H1 (cell line): Measurements from ENCODE around the gene DDX56. TPM values are rescaled to one million over a fixed set of nuclear protein-coding genes. Genes with fewer than 3 reads are reported as not detected.

Experiments used
- CTCF ChIA-PET: fragments of 300-600 bp; sonication (Branson Sonifier 250); formaldehyde crosslinking; loops from one replicate; lab custom pipeline; 2021; ENCODE audit not compliant: partially characterized antibody; lab: Charles Lee
- POLR2A ChIA-PET: fragments of 300-600 bp; sonication (Branson Sonifier 250); formaldehyde crosslinking; loops from one replicate; lab custom pipeline; 2021; ENCODE audit warnings: inconsistent platforms; ENCODE audit not compliant: partially characterized antibody; lab: Charles Lee
- DNase-seq, 2 experiments: peaks; one replicate each; pipeline versions ENCODE4 v3.0.0 to v3.0.0-alpha.2; 2010 to 2022; ENCODE audit warnings: low spot score in 2 of 2, low read depth in 1 of 2, mixed read lengths in 1 of 2
- FAIRE-seq: peaks from 2 replicates; lab custom pipeline; 2011; peaks lifted over from hg19 to GRCh38; lab: Jason Lieb, UNC
- H2AFZ ChIP-seq: 2 replicates; pipeline ENCODE4 v1.8.1; 2012; ENCODE audit warnings: low read length, inconsistent platforms
- H2AK5ac ChIP-seq: 2 replicates; pipeline ENCODE4 v1.6.1; 2013; ENCODE audit warnings: low read depth, low read length
- H2BK120ac ChIP-seq: replicated peaks from 2 replicates; pipeline ENCODE3; 2013; ENCODE audit warnings: low read depth, low read length, inconsistent platforms
- H2BK12ac ChIP-seq: 2 replicates; pipeline ENCODE4 v1.6.1; 2013; ENCODE audit warnings: low read depth, low read length
- H2BK15ac ChIP-seq: 2 replicates; pipeline ENCODE4 v1.6.1; 2013; ENCODE audit warnings: low read length
- H2BK20ac ChIP-seq: 2 replicates; pipeline ENCODE4 v1.6.1; 2013; ENCODE audit warnings: low read length
- H2BK5ac ChIP-seq: 2 replicates; pipeline ENCODE4 v1.6.1; 2013; ENCODE audit warnings: low read depth, low read length
- H3K14ac ChIP-seq: 2 replicates; pipeline ENCODE4 v1.6.1; 2013; ENCODE audit warnings: inconsistent platforms; ENCODE audit not compliant: insufficient read length
- H3K18ac ChIP-seq: 2 replicates; pipeline ENCODE4 v1.6.1; 2013; ENCODE audit warnings: low read length; ENCODE audit errors: extremely low read depth
- H3K23ac ChIP-seq: 2 replicates; pipeline ENCODE4 v1.6.1; 2013; ENCODE audit warnings: inconsistent platforms; ENCODE audit not compliant: insufficient read length
- H3K23me2 ChIP-seq: 2 replicates; pipeline ENCODE4 v1.6.1; 2013; ENCODE audit warnings: low read depth, low read length
- H3K27ac ChIP-seq: 2 replicates; pipeline ENCODE4 v1.6.1; 2011; ENCODE audit warnings: low read depth, low read length, inconsistent platforms
- H3K27me3 ChIP-seq, 4 experiments: replicated peaks in 1 of 4; 1 replicate in 1 of 4; 2 replicates in 3 of 4; pipeline versions ENCODE4 v1.6.1 to v1.8.1; 2011 to 2013; ENCODE audit warnings: low read length in 3 of 4, mild to moderate bottlenecking in 3 of 4, inconsistent platforms in 2 of 4, mixed read lengths in 2 of 4, moderate library complexity in 1 of 4; ENCODE audit not compliant: control insufficient read depth in 3 of 4, insufficient read depth in 3 of 4; ENCODE audit errors: extremely low read depth in 1 of 4
- H3K36me3 ChIP-seq, 4 experiments: 2 replicates each; pipeline versions ENCODE4 v1.6.1 to v1.8.1; 2011 to 2013; ENCODE audit warnings: mild to moderate bottlenecking in 4 of 4, low read length in 3 of 4, moderate library complexity in 2 of 4, control low read depth in 1 of 4, inconsistent platforms in 1 of 4; ENCODE audit not compliant: insufficient read depth in 4 of 4, control insufficient read depth in 2 of 4
- H3K4ac ChIP-seq: replicated peaks from 2 replicates; pipeline ENCODE3; 2013; ENCODE audit warnings: low read length, low read depth, mixed read lengths, inconsistent platforms; ENCODE audit not compliant: insufficient read length
- H3K4me1 ChIP-seq, 4 experiments: replicated peaks in 1 of 4; 1 replicate in 1 of 4; 2 replicates in 3 of 4; pipeline versions ENCODE4 v1.6.1 to v1.8.1; 2011 to 2013; ENCODE audit warnings: low read length in 3 of 4, inconsistent platforms in 2 of 4, mixed read lengths in 1 of 4; ENCODE audit not compliant: insufficient read depth in 4 of 4, control insufficient read depth in 3 of 4
- H3K4me2 ChIP-seq, 2 experiments: 2 replicates each; pipeline versions ENCODE4 v1.6.1 to v1.8.1; 2011 to 2013; ENCODE audit warnings: low read depth in 2 of 2, low read length in 2 of 2, control low read depth in 1 of 2, inconsistent platforms in 1 of 2, mild to moderate bottlenecking in 1 of 2; ENCODE audit not compliant: insufficient read depth in 1 of 2
- H3K4me3 ChIP-seq, 4 experiments: fragments of 200-600, 300-600 bp in 1 of 4; sonication (generic), shearing (Covaris generic), sonication (Bioruptor Twin) in 1 of 4; 2 replicates each; pipeline versions ENCODE4 v1.5.1 to v1.8.1; 2011 to 2016; ENCODE audit warnings: low read length in 4 of 4, low read depth in 3 of 4, control low read depth in 2 of 4, inconsistent platforms in 2 of 4, mild to moderate bottlenecking in 2 of 4, mixed read lengths in 1 of 4, moderate library complexity in 1 of 4; ENCODE audit not compliant: insufficient read depth in 2 of 4; ENCODE audit errors: extremely low read depth in 1 of 4
- H3K56ac ChIP-seq: replicated peaks from 2 replicates; pipeline ENCODE3; 2013; ENCODE audit warnings: low read depth, mild to moderate bottlenecking, mixed read lengths, low read length, inconsistent platforms; ENCODE audit not compliant: insufficient read length
- H3K79me1 ChIP-seq: 2 replicates; pipeline ENCODE4 v1.6.1; 2013; ENCODE audit warnings: low read depth, low read length, control low read depth
- H3K79me2 ChIP-seq, 2 experiments: 2 replicates each; pipeline versions ENCODE4 v1.6.1 to v1.8.1; 2012 to 2013; ENCODE audit warnings: low read length in 2 of 2, mild to moderate bottlenecking in 2 of 2, inconsistent platforms in 1 of 2; ENCODE audit not compliant: insufficient read depth in 2 of 2, control insufficient read depth in 1 of 2
- H3K9ac ChIP-seq, 4 experiments: replicated peaks in 1 of 4; 1 replicate in 1 of 4; 2 replicates in 3 of 4; pipeline versions ENCODE4 v1.6.1 to v1.8.1; 2011 to 2013; ENCODE audit warnings: low read depth in 3 of 4, low read length in 3 of 4, control low read depth in 2 of 4, mild to moderate bottlenecking in 2 of 4, moderate library complexity in 2 of 4, inconsistent platforms in 1 of 4; ENCODE audit errors: extremely low read depth in 1 of 4
- H3K9me3 ChIP-seq, 2 experiments: 2 replicates each; pipeline versions ENCODE4 v1.6.1 to v1.8.1; 2012 to 2013; ENCODE audit warnings: mild to moderate bottlenecking in 2 of 2, moderate library complexity in 2 of 2, control low read depth in 1 of 2, inconsistent platforms in 1 of 2, low read depth in 1 of 2, low read length in 1 of 2, mixed read lengths in 1 of 2; ENCODE audit not compliant: insufficient read depth in 2 of 2
- H4K20me1 ChIP-seq, 2 experiments: replicated peaks in 1 of 2; 2 replicates each; pipeline versions ENCODE3 to v1.8.1; 2011 to 2013; ENCODE audit warnings: inconsistent platforms in 2 of 2, low read length in 2 of 2, mild to moderate bottlenecking in 1 of 2; ENCODE audit not compliant: insufficient read depth in 2 of 2, control insufficient read depth in 1 of 2
- H4K5ac ChIP-seq: 2 replicates; pipeline ENCODE4 v1.6.1; 2013; ENCODE audit warnings: low read length, low read depth, mixed read lengths, inconsistent platforms; ENCODE audit not compliant: insufficient read length
- H4K8ac ChIP-seq: 2 replicates; pipeline ENCODE4 v1.8.0; 2013; ENCODE audit warnings: mild to moderate bottlenecking, moderate library complexity, low read length, inconsistent platforms; ENCODE audit not compliant: insufficient read depth; ENCODE audit errors: extremely low read depth
- H4K91ac ChIP-seq: replicated peaks from 2 replicates; pipeline ENCODE3; 2013; ENCODE audit warnings: low read length, mixed read lengths, inconsistent platforms; ENCODE audit not compliant: insufficient read length
- BCL11A ChIP-seq, 2 experiments: IDR thresholded peaks; one replicate each; pipeline ENCODE4 v1.6.1; 2011; ENCODE audit warnings: low read depth in 2 of 2, low read length in 2 of 2, mild to moderate bottlenecking in 2 of 2
- CEBPB ChIP-seq: IDR thresholded peaks from 2 replicates; pipeline ENCODE4 v1.6.1; 2012; ENCODE audit warnings: low read depth, low read length
- CHD1 ChIP-seq: IDR thresholded peaks from 2 replicates; pipeline ENCODE4 v1.6.1; 2012; ENCODE audit warnings: low read depth, low read length, improper control_type of control experiment
- EP300 ChIP-seq, 2 experiments: IDR thresholded peaks; 1 replicate in 1 of 2; 2 replicates in 1 of 2; pipeline ENCODE4 v1.6.1; 2011 to 2012; ENCODE audit warnings: low read depth in 2 of 2, low read length in 2 of 2, mild to moderate bottlenecking in 2 of 2, borderline replicate concordance in 1 of 2, inconsistent platforms in 1 of 2, moderate library complexity in 1 of 2
- KDM5A ChIP-seq: fragments of 200-600 bp; IDR thresholded peaks from 2 replicates; pipeline ENCODE4 v1.7.1; 2012; ENCODE audit warnings: mild to moderate bottlenecking, low read length, inconsistent platforms, mixed read lengths
- POLR2AphosphoS5 ChIP-seq: IDR thresholded peaks from 2 replicates; pipeline ENCODE4 v1.6.1; 2011; ENCODE audit warnings: low read depth, low read length
- POU5F1 ChIP-seq: IDR thresholded peaks from 2 replicates; pipeline ENCODE4 v1.6.1; 2011; ENCODE audit warnings: low read depth, mild to moderate bottlenecking, low read length, moderate library complexity
- RNF2 ChIP-seq: fragments of 200-900, 300-1000 bp; sonication (generic); IDR thresholded peaks from 2 replicates; pipeline ENCODE4 v1.7.1; 2016; ENCODE audit warnings: borderline replicate concordance, low read depth, mild to moderate bottlenecking, antibody characterized with exemption, low read length; ENCODE audit not compliant: poor library complexity, severe bottlenecking; ENCODE audit errors: missing control alignments
- SAP30 ChIP-seq: fragments of 300-600 bp; sonication (generic); IDR thresholded peaks from 2 replicates; pipeline ENCODE4 v1.7.1; 2012; ENCODE audit warnings: low read length, moderate library complexity, mild to moderate bottlenecking, inconsistent platforms; ENCODE audit not compliant: insufficient read depth, insufficient replicate concordance
- SIN3A ChIP-seq, 2 experiments: IDR thresholded peaks in 1 of 2; conservative IDR thresholded peaks in 1 of 2; 2 replicates each; pipeline ENCODE4 v1.6.1; 2011 to 2012; ENCODE audit warnings: low read length in 2 of 2, improper control_type of control experiment in 1 of 2, low read depth in 1 of 2, mild to moderate bottlenecking in 1 of 2
- SIRT6 ChIP-seq: IDR thresholded peaks from one replicate; pipeline ENCODE4 v1.7.1; 2012; ENCODE audit warnings: low read length, inconsistent platforms
- SP4 ChIP-seq: IDR thresholded peaks from 2 replicates; pipeline ENCODE4 v1.6.1; 2012; ENCODE audit warnings: low read length, inconsistent platforms
- SRF ChIP-seq: IDR thresholded peaks from 2 replicates; pipeline ENCODE4 v1.6.1; 2011; ENCODE audit warnings: mild to moderate bottlenecking, low read depth, low read length, moderate library complexity
- TCF12 ChIP-seq: IDR thresholded peaks from 2 replicates; pipeline ENCODE4 v1.6.1; 2011; ENCODE audit warnings: low read depth, mild to moderate bottlenecking, low read length
- WGBS, 2 experiments: shearing (Covaris generic) in 1 of 2; methylation state at CpG; one replicate each; pipeline versions ENCODE4 v1.1.6 to v1.1.7; 2013 to 2015; ENCODE audit warnings: low lambda C conversion rate in 2 of 2, mixed read lengths in 2 of 2, inconsistent platforms in 1 of 2, low coverage in 1 of 2, missing lambda C conversion rate in 1 of 2; ENCODE audit not compliant: insufficient replicate concordance in 2 of 2, insufficient coverage in 1 of 2, insufficient read length in 1 of 2; ENCODE audit errors: extremely low coverage in 1 of 2, missing lambda C conversion rate in 1 of 2; 5-methylcytosine and 5-hydroxymethylcytosine counted together
- polyA plus RNA-seq, 7 experiments: library from polyadenylated mRNA; depleted of rRNA in 3 of 7; stranded (reverse) in 5 of 7; unstranded in 2 of 7; fragments of >200 nt in 5 of 7; fragments of 200-250 nt in 2 of 7; gene quantifications; 1 replicate in 5 of 7; 2 replicates in 1 of 7; 4 replicates in 1 of 7; pipeline versions ENCODE4 v1.2.1 to v1.2.3, GENCODE V29; 2011 to 2013; ENCODE audit warnings: missing spikeins in 2 of 7, mixed read lengths in 2 of 7
- total RNA-seq: library from RNA; stranded (reverse); fragmentation: NEBNext Ultra II Directional; extraction: Animal tissue kit (Norgen Biotek cat#: 25700); gene quantifications from 2 replicates; pipeline ENCODE4 v1.2.1, GENCODE V29; 2021

Gene DDX56
- total and polyA plus RNA-seq, 2 of the 8 experiments (the other 6 are each of a cell fraction or from before 2014, with no cell fraction given) = 56.9 to 81.6 TPM

GRCh38 chr7:44559485-44559884 is 14.2 kb downstream of the DDX56 start:
- H3K4ac ChIP-seq = no peak overlapping the region
- no peak overlapping the region for H2AK5ac ChIP-seq
- H3K4me3 ChIP-seq = no peak overlapping the region
- no peak overlapping the region for H3K56ac ChIP-seq
- H3K27me3 ChIP-seq = no peaks in the 10 kb centered on the region; a peak in 1 of 7 replicates
- no peaks in the 10 kb centered on the region; a peak in 1 of 7 replicates for H3K4me1 ChIP-seq
- H3K18ac ChIP-seq = no peak overlapping the region
- H3K14ac ChIP-seq = no peak overlapping the region
- H3K27ac ChIP-seq = no peak overlapping the region
- ChIA-PET POLR2A (interaction anchor here (0.6 to 8.3 kb wide), 6 partner anchors 12 to 428 kb away, joined by 3 to 89 read pairs (median 5); partner anchors contain the start of genes DDX56 and NUDCD3), CTCF (interaction anchor here (0.6 to 10.2 kb wide), 3 partner anchors 21 to 835 kb away, joined by 3 to 98 read pairs (median 3); partner anchors contain the start of gene NPC1L1)
- 89% methylated on average over 4 of the region's 4 CpGs; no CpG with 5 or more reads in 1 of the 2 experiments for WGBS, 2 experiments
- H3K23me2 ChIP-seq = no peaks in the 10 kb centered on the region
- no peak overlapping the region for H3K9ac ChIP-seq
- no peak overlapping the region for H2BK12ac ChIP-seq
- peaks cover 0 to 3% of the 10 kb centered on the region in 2 experiments for H4K20me1 ChIP-seq
- no peak for FAIRE-seq
- no peak overlapping the region for H2BK120ac ChIP-seq
- H2AFZ ChIP-seq = no peak overlapping the region
- no peak overlapping the region for H3K23ac ChIP-seq
- no peak overlapping the region for H4K91ac ChIP-seq
- H4K5ac ChIP-seq = no peak overlapping the region
- H3K79me1 ChIP-seq = no peaks in the 10 kb centered on the region
- H2BK5ac ChIP-seq = no peak overlapping the region
- DNase-seq = no peak
- no peak overlapping the region for H2BK20ac ChIP-seq
- no peaks in the 10 kb centered on the region for H3K79me2 ChIP-seq
- peaks cover 0 to 6% (median 2%) of the 10 kb centered on the region in 4 experiments; a peak in 5 of 8 replicates for H3K36me3 ChIP-seq
- TF ChIP-seq CEBPB (no peak), SRF (no peak), CHD1 (no peak), RNF2 (no peak), SP4 (no peak), SIRT6 (no peak), BCL11A (IDR thresholded peaks at IDR 0.05; ENCODE audit: low read depth in 2 of 2, low read length in 2 of 2) (no peak), POLR2AphosphoS5 (no peak), POU5F1 (no peak), SIN3A (conservative IDR thresholded peaks at IDR 0.05 in 1 of 2, IDR thresholded peaks at IDR 0.05 in 1 of 2; ENCODE audit: low read depth in 1 of 2, low read length in 2 of 2) (no peak), TCF12 (no peak), KDM5A (no peak), SAP30 (no peak), EP300 (IDR thresholded peaks at IDR 0.05; ENCODE audit: borderline replicate concordance in 1 of 2, low read depth in 2 of 2, low read length in 2 of 2) (no peak)
- no peak overlapping the region for H4K8ac ChIP-seq
- no peak overlapping the region for H2BK15ac ChIP-seq
- H3K9me3 ChIP-seq = no peaks in the 10 kb centered on the region
- H3K4me2 ChIP-seq = no peak overlapping the region
